H1 (cell line): Measurements from ENCODE around the gene FRMD4A.

Experiments used
- CTCF ChIP-seq, 3 experiments: IDR thresholded peaks; 1 replicate in 2 of 3; 2 replicates in 1 of 3; pipeline versions ENCODE4 v1.5.1 to v1.6.1; 2011; ENCODE audit warnings: low read length in 3 of 3, mild to moderate bottlenecking in 3 of 3, inconsistent platforms in 2 of 3, low read depth in 1 of 3, moderate library complexity in 1 of 3; ENCODE audit not compliant: insufficient read depth in 1 of 3; ENCODE audit errors: control extremely low read depth in 1 of 3
- POLR2A ChIP-seq, 2 experiments: IDR thresholded peaks; 1 replicate in 1 of 2; 2 replicates in 1 of 2; pipeline ENCODE4 v1.6.1; 2011; ENCODE audit warnings: low read depth in 2 of 2, low read length in 2 of 2, mild to moderate bottlenecking in 2 of 2; ENCODE audit errors: control extremely low read depth in 1 of 2
- POLR2AphosphoS5 ChIP-seq: IDR thresholded peaks from 2 replicates; pipeline ENCODE4 v1.6.1; 2011; ENCODE audit warnings: low read depth, low read length
- RBBP5 ChIP-seq: IDR thresholded peaks from 2 replicates; pipeline ENCODE4 v1.7.1; 2012; ENCODE audit warnings: low read depth, mild to moderate bottlenecking, inconsistent platforms, low read length, moderate library complexity, borderline replicate concordance
- TAF1 ChIP-seq: IDR thresholded peaks from 2 replicates; pipeline ENCODE4 v1.6.1; 2011; ENCODE audit warnings: mild to moderate bottlenecking, low read depth, low read length

GRCh38 chr10:14072541-14072940 lies 258.2 kb downstream of the FRMD4A start:
- TF ChIP-seq POLR2AphosphoS5 (no peak), CTCF (IDR thresholded peaks at IDR 0.05; ENCODE audit: control extremely low read depth in 1 of 3, insufficient read depth in 1 of 3, low read depth in 1 of 3, low read length in 3 of 3) (no peak), RBBP5 (no peak), POLR2A (IDR thresholded peaks at IDR 0.05; ENCODE audit: control extremely low read depth in 1 of 2, low read depth in 2 of 2, low read length in 2 of 2) (no peak), TAF1 (no peak)
